Measurements from ENCODE around the gene LRRC10B. TPM values are rescaled to one million over a fixed set of nuclear protein-coding genes. Genes with fewer than 3 reads are reported as not detected.

Gene LRRC10B
- total and polyA plus RNA-seq, 8 donors: 0.43 to 1.3 (median 0.75) TPM; not detected in 2

GRCh38 chr11:61533401-61533800 lies 24.9 kb downstream of the LRRC10B start:
- H3K27ac ChIP-seq: no peak overlapping the region
- H3K4me1 ChIP-seq: peaks cover 0 to 20% (median 12%) of the 10 kb centered on the region in 4 donors
- no peaks in the 10 kb centered on the region for H3K9me3 ChIP-seq
- H3K4me3 ChIP-seq: no peak overlapping the region
- TF ChIP-seq EP300 (IDR thresholded peaks at IDR 0.05): no peak
- no peak for TF ChIP-seq CTCF (IDR thresholded peaks at IDR 0.05)
- DNase-seq: peak; percentile 30 to 73
- no peaks in the 10 kb centered on the region for H3K36me3 ChIP-seq
- H3K27me3 ChIP-seq: peaks cover 0 to 64% (median 0%) of the 10 kb centered on the region in 3 donors
- WGBS, 5 donors: 61 to 71% (median 64%) methylated on average over 7 to 8 of the region's 8 CpGs
- intact Hi-C loops (cut with DNase I; ENCODE audit: low total_unique reads): no loop called here

- intact Hi-C loops (cut with DNase I; ENCODE audit: low total_unique reads): no loop called here
- H3K36me3 ChIP-seq: no peaks in the 10 kb centered on the region
- peak overlapping the region in 1 of 5 donors; percentile 17 for H3K27ac ChIP-seq
- no peak overlapping the region for H3K4me3 ChIP-seq
- TF ChIP-seq POLR2A (IDR thresholded peaks at IDR 0.05) (no peak), CTCF (IDR thresholded peaks at IDR 0.05) (no peak), POLR2AphosphoS5 (IDR thresholded peaks at IDR 0.05) (no peak), EP300 (IDR thresholded peaks at IDR 0.05) (no peak)
- 56 to 62% (median 58%) methylated on average over 36 of the region's 36 CpGs for WGBS, 5 donors
- DNase-seq: peak; percentile 64 to 87
- H3K4me1 ChIP-seq: peaks cover 0 to 29% (median 17%) of the 10 kb centered on the region in 4 donors
- H3K27me3 ChIP-seq: peaks cover 0 to 63% (median 0%) of the 10 kb centered on the region in 3 donors
- no peaks in the 10 kb centered on the region for H3K9me3 ChIP-seq
Measured at GRCh38 chr11:61534025-61534932, 25.7 kb downstream of the LRRC10B start.

GRCh38 chr11:61534933-61535839 lies 26.6 kb downstream of the LRRC10B start:
- peaks cover 0 to 29% (median 17%) of the 10 kb centered on the region in 4 donors for H3K4me1 ChIP-seq
- no peak for DNase-seq
- intact Hi-C loops (cut with DNase I; ENCODE audit: low total_unique reads): no loop called here
- peaks cover 0 to 56% (median 0%) of the 10 kb centered on the region in 3 donors for H3K27me3 ChIP-seq
- TF ChIP-seq POLR2AphosphoS5 (IDR thresholded peaks at IDR 0.05) (no peak), POLR2A (IDR thresholded peaks at IDR 0.05) (no peak), EP300 (IDR thresholded peaks at IDR 0.05) (no peak), CTCF (IDR thresholded peaks at IDR 0.05) (no peak)
- H3K4me3 ChIP-seq: no peak overlapping the region
- peak overlapping the region in 1 of 5 donors; percentile 48 for H3K27ac ChIP-seq
- no peaks in the 10 kb centered on the region for H3K9me3 ChIP-seq
- WGBS, 5 donors: 50 to 60% (median 58%) methylated on average over 23 to 32 of the region's 32 CpGs
- H3K36me3 ChIP-seq: no peaks in the 10 kb centered on the region

GRCh38 chr11:61535998-61536675 lies 27.6 kb downstream of the LRRC10B start:
- WGBS, 5 donors: 83 to 87% (median 84%) methylated on average over 17 of the region's 17 CpGs

More at GRCh38 chr11:61535998-61536675, 27.6 kb downstream of the LRRC10B start:
- no peak overlapping the region for H3K27ac ChIP-seq
- H3K4me1 ChIP-seq: peaks cover 0 to 29% (median 17%) of the 10 kb centered on the region in 4 donors
- H3K36me3 ChIP-seq: no peaks in the 10 kb centered on the region
- H3K4me3 ChIP-seq: no peak overlapping the region
- intact Hi-C loops (cut with DNase I; ENCODE audit: low total_unique reads): no loop called here
- peaks cover 0 to 54% (median 0%) of the 10 kb centered on the region in 3 donors for H3K27me3 ChIP-seq
- TF ChIP-seq POLR2AphosphoS5 (IDR thresholded peaks at IDR 0.05): no peak
- no peak for TF ChIP-seq CTCF (IDR thresholded peaks at IDR 0.05)
- no peak for TF ChIP-seq EP300 (IDR thresholded peaks at IDR 0.05)
- no peak for TF ChIP-seq POLR2A (IDR thresholded peaks at IDR 0.05)
- DNase-seq: no peak
- H3K9me3 ChIP-seq: no peaks in the 10 kb centered on the region

Measured in stomach (tissue), 9 donors.